Measurements from ENCODE around the gene DHX9. TPM values are rescaled to one million over a fixed set of nuclear protein-coding genes. Genes with fewer than 3 reads are reported as not detected.
A peak's percentile ranks its signal among the peaks of the same experiment; 100 is the strongest.

The DHX9 gene
- total RNA-seq, 1 donor from 2014 or later, result 169 TPM

GRCh38 chr1:182869241-182869666 is 30.1 kb downstream of the DHX9 start:
- peaks cover 21% of the 10 kb centered on the region for H3K36me3 Mint-ChIP-seq (ENCODE audit: low read depth, unreplicated experiment)
- Histone ChIP-seq H3K4me1 (ENCODE audit: insufficient read depth, low read length) (no peaks in the 10 kb centered on the region), H3K27me3 (ENCODE audit: insufficient read depth, low read length) (no peaks in the 10 kb centered on the region), H3K36me3 (ENCODE audit: insufficient read depth, low read length) (peaks cover 85% of the 10 kb centered on the region), H3K4me3 (ENCODE audit: insufficient read depth, low read depth, low read length) (no peak overlapping the region), H3K27ac (ENCODE audit: low read depth, low read length) (no peak overlapping the region), H2AFZ (ENCODE audit: low read depth, low read length) (no peak overlapping the region), H3K9me3 (ENCODE audit: insufficient read depth, low read depth, low read length) (no peaks in the 10 kb centered on the region), H4K20me1 (ENCODE audit: insufficient read depth, low read length) (peaks cover 41% of the 10 kb centered on the region), H3K4me2 (ENCODE audit: low read length) (no peak overlapping the region), H3K9ac (ENCODE audit: low read length) (no peak overlapping the region), H3K79me2 (ENCODE audit: insufficient read depth, low read length) (peaks cover 42% of the 10 kb centered on the region)
- no peak for DNase-seq (ENCODE audit: low read depth)
- H3K27me3 Mint-ChIP-seq (ENCODE audit: low read depth, unreplicated experiment), result no peaks in the 10 kb centered on the region
- H3K9me3 Mint-ChIP-seq (ENCODE audit: unreplicated experiment), result no peaks in the 10 kb centered on the region
- H3K4me3 Mint-ChIP-seq (ENCODE audit: unreplicated experiment), result no peak overlapping the region
- FAIRE-seq, result no peak
- TF ChIP-seq EZH2 (IDR thresholded peaks at IDR 0.05; ENCODE audit: insufficient read depth, low read length), result no peak
- TF ChIP-seq, protein P1, sequence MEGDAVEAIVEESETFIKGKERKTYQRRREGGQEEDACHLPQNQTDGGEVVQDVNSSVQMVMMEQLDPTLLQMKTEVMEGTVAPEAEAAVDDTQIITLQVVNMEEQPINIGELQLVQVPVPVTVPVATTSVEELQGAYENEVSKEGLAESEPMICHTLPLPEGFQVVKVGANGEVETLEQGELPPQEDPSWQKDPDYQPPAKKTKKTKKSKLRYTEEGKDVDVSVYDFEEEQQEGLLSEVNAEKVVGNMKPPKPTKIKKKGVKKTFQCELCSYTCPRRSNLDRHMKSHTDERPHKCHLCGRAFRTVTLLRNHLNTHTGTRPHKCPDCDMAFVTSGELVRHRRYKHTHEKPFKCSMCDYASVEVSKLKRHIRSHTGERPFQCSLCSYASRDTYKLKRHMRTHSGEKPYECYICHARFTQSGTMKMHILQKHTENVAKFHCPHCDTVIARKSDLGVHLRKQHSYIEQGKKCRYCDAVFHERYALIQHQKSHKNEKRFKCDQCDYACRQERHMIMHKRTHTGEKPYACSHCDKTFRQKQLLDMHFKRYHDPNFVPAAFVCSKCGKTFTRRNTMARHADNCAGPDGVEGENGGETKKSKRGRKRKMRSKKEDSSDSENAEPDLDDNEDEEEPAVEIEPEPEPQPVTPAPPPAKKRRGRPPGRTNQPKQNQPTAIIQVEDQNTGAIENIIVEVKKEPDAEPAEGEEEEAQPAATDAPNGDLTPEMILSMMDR (IDR thresholded peaks at IDR 0.05; ENCODE audit: insufficient read depth, low read depth, low read length), result no peak
- peak overlapping the region; percentile 66 for H3K27ac Mint-ChIP-seq (ENCODE audit: unreplicated experiment)
- H3K4me1 Mint-ChIP-seq (ENCODE audit: low read depth, unreplicated experiment), result no peaks in the 10 kb centered on the region

- no peak overlapping the region for H3K4me3 ChIP-seq (ENCODE audit: insufficient read depth, low read depth, low read length)
- no peak overlapping the region for H3K27ac ChIP-seq (ENCODE audit: low read depth, low read length)
- H3K4me2 ChIP-seq (ENCODE audit: low read length), result no peak overlapping the region
- Mint-ChIP-seq H3K27ac (ENCODE audit: unreplicated experiment) (no peak overlapping the region), H3K36me3 (ENCODE audit: low read depth, unreplicated experiment) (peaks cover 17% of the 10 kb centered on the region), H3K4me1 (ENCODE audit: low read depth, unreplicated experiment) (no peaks in the 10 kb centered on the region), H3K9me3 (ENCODE audit: unreplicated experiment) (no peaks in the 10 kb centered on the region), H3K4me3 (ENCODE audit: unreplicated experiment) (no peak overlapping the region), H3K27me3 (ENCODE audit: low read depth, unreplicated experiment) (no peaks in the 10 kb centered on the region)
- DNase-seq (ENCODE audit: low read depth) (no peak), FAIRE-seq (no peak)
- H4K20me1 ChIP-seq (ENCODE audit: insufficient read depth, low read length), result peaks cover 30% of the 10 kb centered on the region
- TF ChIP-seq, protein P1 (IDR thresholded peaks at IDR 0.05; ENCODE audit: insufficient read depth, low read depth, low read length), result no peak
- no peak for TF ChIP-seq EZH2 (IDR thresholded peaks at IDR 0.05; ENCODE audit: insufficient read depth, low read length)
- H3K4me1 ChIP-seq (ENCODE audit: insufficient read depth, low read length), result no peaks in the 10 kb centered on the region
- H2AFZ ChIP-seq (ENCODE audit: low read depth, low read length), result no peak overlapping the region
- H3K9me3 ChIP-seq (ENCODE audit: insufficient read depth, low read depth, low read length), result no peaks in the 10 kb centered on the region
- peaks cover 91% of the 10 kb centered on the region for H3K36me3 ChIP-seq (ENCODE audit: insufficient read depth, low read length)
- H3K79me2 ChIP-seq (ENCODE audit: insufficient read depth, low read length), result peaks cover 32% of the 10 kb centered on the region
- H3K27me3 ChIP-seq (ENCODE audit: insufficient read depth, low read length), result no peaks in the 10 kb centered on the region
- H3K9ac ChIP-seq (ENCODE audit: low read length), result no peak overlapping the region
These were observed 33.7 kb downstream of the DHX9 start for GRCh38 chr1:182872881-182873280.

- Mint-ChIP-seq H3K27ac (ENCODE audit: unreplicated experiment) (no peak overlapping the region), H3K9me3 (ENCODE audit: unreplicated experiment) (no peaks in the 10 kb centered on the region), H3K4me3 (ENCODE audit: unreplicated experiment) (no peak overlapping the region), H3K36me3 (ENCODE audit: low read depth, unreplicated experiment) (peaks cover 29% of the 10 kb centered on the region), H3K4me1 (ENCODE audit: low read depth, unreplicated experiment) (no peaks in the 10 kb centered on the region), H3K27me3 (ENCODE audit: low read depth, unreplicated experiment) (no peaks in the 10 kb centered on the region)
- Histone ChIP-seq H3K9me3 (ENCODE audit: insufficient read depth, low read depth, low read length) (no peaks in the 10 kb centered on the region), H2AFZ (ENCODE audit: low read depth, low read length) (no peak overlapping the region), H3K9ac (ENCODE audit: low read length) (no peak overlapping the region), H4K20me1 (ENCODE audit: insufficient read depth, low read length) (peaks cover 34% of the 10 kb centered on the region), H3K27ac (ENCODE audit: low read depth, low read length) (no peak overlapping the region), H3K4me3 (ENCODE audit: insufficient read depth, low read depth, low read length) (no peak overlapping the region), H3K36me3 (ENCODE audit: insufficient read depth, low read length) (peaks cover 93% of the 10 kb centered on the region), H3K4me2 (ENCODE audit: low read length) (no peak overlapping the region), H3K27me3 (ENCODE audit: insufficient read depth, low read length) (no peaks in the 10 kb centered on the region), H3K79me2 (ENCODE audit: insufficient read depth, low read length) (peaks cover 23% of the 10 kb centered on the region), H3K4me1 (ENCODE audit: insufficient read depth, low read length) (no peaks in the 10 kb centered on the region)
- FAIRE-seq, result no peak
- no peak for DNase-seq (ENCODE audit: low read depth)
- TF ChIP-seq, protein P1 (IDR thresholded peaks at IDR 0.05; ENCODE audit: insufficient read depth, low read depth, low read length), result no peak
- TF ChIP-seq EZH2 (IDR thresholded peaks at IDR 0.05; ENCODE audit: insufficient read depth, low read length), result no peak
These were observed 36.7 kb downstream of the DHX9 start for GRCh38 chr1:182875889-182876288.
